PC-3 (cell line): ENCODE measurements around the gene CTNNA3.
"Not testable (repeated sequence)": the region's sequence is repeated elsewhere in the genome, so short reads cannot be mapped to it uniquely, and the experiment has no call there.

ENCODE experiments used
- EZH2 ChIP-seq: fragments of 300-600 bp; sonication (generic); IDR thresholded peaks from one replicate; pipeline ENCODE4 v1.6.1; 2017; ENCODE audit warnings: antibody characterized with exemption, mild to moderate bottlenecking, low read length; ENCODE audit not compliant: unreplicated experiment
- TF ChIP-seq, protein P1 (sequence below): fragments of 300-600 bp; sonication (generic); conservative IDR thresholded peaks from 2 replicates; pipeline ENCODE4 v1.5.1; 2017; ENCODE audit warnings: antibody characterized with exemption, low read depth, mild to moderate bottlenecking, low read length

DNA sequence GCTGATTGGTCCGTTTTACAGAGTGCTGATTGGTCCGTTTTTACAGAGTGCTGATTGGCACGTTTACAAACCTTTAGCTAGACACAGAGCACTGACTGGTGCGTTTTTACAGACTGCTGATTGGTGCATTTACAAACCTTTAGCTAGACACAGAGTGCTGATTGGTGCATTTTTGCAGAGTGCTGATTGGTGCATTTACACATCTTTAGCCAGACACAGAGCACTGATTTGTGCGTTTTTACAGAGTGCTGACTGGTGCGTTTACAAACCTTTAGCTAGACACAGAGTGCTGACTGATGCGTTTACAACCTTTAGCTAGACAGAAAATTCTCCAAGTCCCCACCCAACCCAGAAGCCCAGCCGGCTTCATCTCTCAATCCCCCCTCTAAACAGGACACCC lies 11.9 kb downstream of the CTNNA3 start:
- not testable (repeated sequence) for TF ChIP-seq EZH2
- TF ChIP-seq, protein P1, sequence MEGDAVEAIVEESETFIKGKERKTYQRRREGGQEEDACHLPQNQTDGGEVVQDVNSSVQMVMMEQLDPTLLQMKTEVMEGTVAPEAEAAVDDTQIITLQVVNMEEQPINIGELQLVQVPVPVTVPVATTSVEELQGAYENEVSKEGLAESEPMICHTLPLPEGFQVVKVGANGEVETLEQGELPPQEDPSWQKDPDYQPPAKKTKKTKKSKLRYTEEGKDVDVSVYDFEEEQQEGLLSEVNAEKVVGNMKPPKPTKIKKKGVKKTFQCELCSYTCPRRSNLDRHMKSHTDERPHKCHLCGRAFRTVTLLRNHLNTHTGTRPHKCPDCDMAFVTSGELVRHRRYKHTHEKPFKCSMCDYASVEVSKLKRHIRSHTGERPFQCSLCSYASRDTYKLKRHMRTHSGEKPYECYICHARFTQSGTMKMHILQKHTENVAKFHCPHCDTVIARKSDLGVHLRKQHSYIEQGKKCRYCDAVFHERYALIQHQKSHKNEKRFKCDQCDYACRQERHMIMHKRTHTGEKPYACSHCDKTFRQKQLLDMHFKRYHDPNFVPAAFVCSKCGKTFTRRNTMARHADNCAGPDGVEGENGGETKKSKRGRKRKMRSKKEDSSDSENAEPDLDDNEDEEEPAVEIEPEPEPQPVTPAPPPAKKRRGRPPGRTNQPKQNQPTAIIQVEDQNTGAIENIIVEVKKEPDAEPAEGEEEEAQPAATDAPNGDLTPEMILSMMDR = not testable (repeated sequence)
